Astrocyte of the spinal cord (primary cell): ENCODE results near the gene WBP4.
"Not testable (repeated sequence)": the region's sequence is repeated elsewhere in the genome, so short reads cannot be mapped to it uniquely, and the experiment has no call there.

ENCODE experiments used
- DNase-seq: peaks from one replicate; pipeline ENCODE4 v3.0.0; 2011; ENCODE audit warnings: low read depth, low spot score
- H3K4me3 ChIP-seq: 2 replicates; pipeline ENCODE4 v1.5.1; 2011; ENCODE audit warnings: low read depth, mild to moderate bottlenecking, low read length, moderate library complexity
- in situ Hi-C: cut with HindIII; loops from 2 replicates; pipeline ENCODE4 v1.10.0; 2017; ENCODE audit warnings: low sequenced_read_pairs
- TF ChIP-seq, protein P1 (sequence below): IDR thresholded peaks from 2 replicates; pipeline ENCODE4 v1.5.1; 2012; ENCODE audit warnings: low read depth, mild to moderate bottlenecking, low read length, inconsistent platforms

WBP4 gene

DNA sequence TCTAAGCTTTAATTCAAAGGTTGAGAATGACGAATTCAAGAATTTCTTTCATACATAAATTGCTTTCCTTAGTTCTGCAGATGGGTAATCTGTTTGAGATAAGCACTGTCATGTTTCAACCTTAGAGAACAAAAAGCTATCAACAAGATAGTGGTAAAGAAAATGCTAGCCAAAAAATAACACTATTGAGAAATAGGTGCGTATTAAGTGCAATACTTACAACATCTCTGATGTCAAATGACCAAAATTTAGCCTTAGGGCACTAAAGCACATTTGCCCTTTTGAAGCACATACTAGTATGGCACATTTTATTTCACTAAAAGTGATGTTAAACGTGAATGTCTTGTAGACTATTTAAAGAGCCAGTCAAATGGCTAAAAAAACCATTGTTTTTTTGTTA, 66.4 kb downstream of the WBP4 start:
- TF ChIP-seq, protein P1, sequence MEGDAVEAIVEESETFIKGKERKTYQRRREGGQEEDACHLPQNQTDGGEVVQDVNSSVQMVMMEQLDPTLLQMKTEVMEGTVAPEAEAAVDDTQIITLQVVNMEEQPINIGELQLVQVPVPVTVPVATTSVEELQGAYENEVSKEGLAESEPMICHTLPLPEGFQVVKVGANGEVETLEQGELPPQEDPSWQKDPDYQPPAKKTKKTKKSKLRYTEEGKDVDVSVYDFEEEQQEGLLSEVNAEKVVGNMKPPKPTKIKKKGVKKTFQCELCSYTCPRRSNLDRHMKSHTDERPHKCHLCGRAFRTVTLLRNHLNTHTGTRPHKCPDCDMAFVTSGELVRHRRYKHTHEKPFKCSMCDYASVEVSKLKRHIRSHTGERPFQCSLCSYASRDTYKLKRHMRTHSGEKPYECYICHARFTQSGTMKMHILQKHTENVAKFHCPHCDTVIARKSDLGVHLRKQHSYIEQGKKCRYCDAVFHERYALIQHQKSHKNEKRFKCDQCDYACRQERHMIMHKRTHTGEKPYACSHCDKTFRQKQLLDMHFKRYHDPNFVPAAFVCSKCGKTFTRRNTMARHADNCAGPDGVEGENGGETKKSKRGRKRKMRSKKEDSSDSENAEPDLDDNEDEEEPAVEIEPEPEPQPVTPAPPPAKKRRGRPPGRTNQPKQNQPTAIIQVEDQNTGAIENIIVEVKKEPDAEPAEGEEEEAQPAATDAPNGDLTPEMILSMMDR = no peak
- in situ Hi-C loops = no loop called here
- H3K4me3 ChIP-seq = no peak overlapping the region
- no peak for DNase-seq

DNA sequence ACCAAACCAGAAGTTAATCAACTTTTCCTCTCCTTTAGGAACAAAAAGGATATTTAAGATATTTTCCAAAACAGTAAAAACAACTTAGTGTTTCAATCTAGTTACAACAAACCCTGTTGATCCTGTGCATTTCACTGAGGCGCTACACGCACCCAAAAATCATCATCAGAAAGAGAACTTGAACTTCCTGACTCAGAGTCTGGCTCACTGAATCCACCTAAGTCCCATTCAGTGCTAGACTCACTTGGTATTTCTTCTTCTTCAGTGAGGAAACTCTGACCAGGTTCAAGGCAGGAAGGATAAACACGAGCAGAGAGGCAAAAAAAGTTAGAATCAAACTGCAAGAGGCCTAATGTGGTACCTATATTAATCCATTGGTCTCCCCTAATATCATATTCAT, 69.0 kb downstream of the WBP4 start:
- TF ChIP-seq, protein P1 = no peak
- H3K4me3 ChIP-seq = no peak overlapping the region
- no peak for DNase-seq
- in situ Hi-C loops = no loop called here

DNA sequence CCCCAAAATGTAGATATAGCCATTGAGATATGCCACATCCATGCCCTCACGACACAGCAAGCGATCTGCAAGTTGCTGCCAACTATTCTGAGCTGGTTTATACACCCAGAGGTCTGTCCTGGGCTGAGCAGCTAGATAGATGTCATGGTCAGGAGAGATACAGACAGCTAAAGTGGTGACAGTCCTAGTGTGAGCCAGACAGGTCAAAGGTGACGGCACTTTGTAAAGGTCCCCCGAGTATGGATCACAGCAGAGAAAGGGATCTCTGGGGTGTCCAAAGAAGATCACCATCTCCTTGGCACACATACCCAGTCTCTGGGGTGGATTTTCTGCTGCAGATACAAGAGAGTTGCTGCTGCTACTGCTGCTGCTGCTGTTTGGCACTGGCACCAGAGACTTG, 69.9 kb downstream of the WBP4 start:
- DNase-seq, in situ Hi-C loops, H3K4me3 ChIP-seq: not testable (repeated sequence)

DNA sequence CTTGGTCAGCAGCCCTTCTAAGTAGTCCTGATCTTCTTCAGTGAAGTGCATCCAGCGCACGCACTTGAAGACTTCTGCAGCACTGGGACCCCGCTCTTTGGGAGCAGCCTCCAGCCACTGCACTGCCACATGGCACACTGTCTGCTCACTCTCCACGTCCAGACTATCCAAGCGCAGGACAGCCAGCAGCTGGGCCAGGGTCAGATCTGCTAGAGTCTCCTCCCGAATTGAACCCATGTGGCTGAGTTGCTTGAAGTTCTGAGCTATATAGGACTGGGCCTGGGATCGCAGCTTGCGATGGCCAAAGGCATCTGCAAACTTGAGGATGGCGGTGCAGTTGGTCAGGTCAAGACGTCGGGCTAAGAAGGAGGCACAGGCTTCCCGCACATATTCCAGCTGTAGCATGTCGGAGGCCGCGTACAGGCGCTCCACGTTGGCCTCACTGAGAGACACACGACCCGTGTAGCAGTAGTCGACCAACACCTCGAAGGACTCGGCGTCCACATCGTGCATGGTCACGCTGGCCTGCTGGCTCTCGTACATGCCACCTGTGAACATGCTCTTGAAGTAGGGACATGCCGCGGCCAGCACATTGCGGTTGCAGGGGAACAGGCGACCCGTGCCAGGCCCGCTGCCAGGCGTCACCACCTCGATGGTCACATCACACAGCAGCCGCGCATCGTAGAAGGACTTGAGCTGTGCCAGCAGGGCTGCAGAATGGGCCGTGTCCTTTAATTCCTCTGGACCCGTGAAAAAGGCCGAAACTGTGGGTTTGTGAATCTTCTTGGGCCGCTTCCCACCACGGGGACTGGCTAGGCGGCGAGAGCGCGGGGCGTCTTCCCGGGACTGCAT, 70.6 kb downstream of the WBP4 start:
- in situ Hi-C loops, DNase-seq: not testable (repeated sequence)
- peak overlapping the region; percentile 77 for H3K4me3 ChIP-seq

DNA sequence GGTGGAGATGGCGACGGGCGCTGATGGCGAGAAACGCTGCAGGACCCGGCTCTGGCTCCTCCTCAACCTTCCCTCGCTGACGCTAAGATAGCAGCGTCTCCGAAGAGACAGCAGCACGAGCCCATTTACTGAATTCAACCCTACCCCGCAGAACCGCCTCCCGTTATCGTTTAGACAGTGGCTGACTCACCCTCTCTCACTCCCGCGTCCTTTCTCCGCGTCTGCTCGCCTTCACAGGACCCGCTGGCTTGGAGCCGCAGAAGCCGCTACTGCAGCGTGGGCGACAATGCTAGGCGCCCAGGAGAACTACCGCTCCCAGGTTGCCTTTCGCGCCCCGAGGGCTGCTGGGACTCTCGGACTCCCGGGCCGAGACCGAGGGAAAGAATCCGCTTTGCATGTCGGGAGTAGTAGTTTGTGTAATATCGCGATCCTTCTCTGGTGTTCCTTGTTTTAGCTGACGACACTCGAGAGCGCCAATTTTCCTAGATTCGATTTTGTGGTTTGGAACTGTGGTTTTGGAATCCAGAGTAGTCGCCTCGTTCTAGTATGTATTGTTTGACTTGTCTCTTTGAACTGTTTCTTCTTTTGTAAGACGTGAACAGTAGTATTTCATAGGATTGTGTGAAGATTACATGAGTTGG, 71.3 kb downstream of the WBP4 start, which contains the start of gene KBTBD6:
TSS of gene KBTBD6 (minus strand) at position 291 of the 641 bp plus-strand sequence. CDS start 291 bp downstream, outside the sequence.
- peak; percentile 99 for DNase-seq
- H3K4me3 ChIP-seq = peak within 1 kb of the TSS; percentile 77
- TF ChIP-seq, protein P1 = no peak
- in situ Hi-C loops = no loop called here
